GM12878 (cell line): ENCODE data around the gene ZSWIM6. TPM values are rescaled to one million over a fixed set of nuclear protein-coding genes. Genes with fewer than 3 reads are reported as not detected.

Experiments
- ATAC-seq: fragments of 200-7000 bp; cut with Tn5 transposase; 3 replicates; pipeline ENCODE4 v1.9.1; 2020; ENCODE audit warnings: mild to moderate bottlenecking, moderate library complexity
- BruUV-seq: library from RNA; stranded (reverse); fragments of 400-500 nt; replicated peaks from 2 replicates; lab custom pipeline; 2021; lab: Mats Ljungman, UMichigan
- CTCF ChIA-PET: fragments of 300-600 bp; sonication (Branson Sonifier 250); formaldehyde crosslinking; extraction: SDS; loops from one replicate; lab custom pipeline; 2021; ENCODE audit warnings: inconsistent platforms; lab: Yijun Ruan, JAX
- POLR2A ChIA-PET: fragments of 350-600 bp; formaldehyde crosslinking; extraction: SDS; loops from one replicate; lab custom pipeline; 2021; ENCODE audit warnings: inconsistent platforms; lab: Charles Lee
- RAD21 ChIA-PET: fragments of 300-600 bp; sonication (Branson Sonifier 250); formaldehyde crosslinking; loops from one replicate; lab custom pipeline; 2023; ENCODE audit warnings: antibody characterized with exemption; ENCODE audit not compliant: unreplicated experiment; lab: Charles Lee
- SMC1A ChIA-PET: fragments of 300-600 bp; sonication (Branson Sonifier 250); formaldehyde crosslinking; loops from one replicate; lab custom pipeline; 2023; ENCODE audit not compliant: unreplicated experiment, uncharacterized antibody; lab: Charles Lee
- DNase-seq: peaks from one replicate; pipeline ENCODE4 v3.0.0-alpha.2; 2011; ENCODE audit warnings: low read depth, low spot score
- FAIRE-seq: peaks from 3 replicates; lab custom pipeline; 2011; peaks lifted over from hg19 to GRCh38; lab: Jason Lieb, UNC
- H2AFZ ChIP-seq: 2 replicates; pipeline ENCODE4 v1.6.0; 2011; ENCODE audit warnings: low read depth, low read length, control low read depth; ENCODE audit not compliant: control insufficient read depth
- H3K27ac ChIP-seq: 2 replicates; pipeline ENCODE4 v1.5.1; 2011; ENCODE audit warnings: control low read depth; ENCODE audit not compliant: control insufficient read depth, insufficient read depth
- H3K27me3 ChIP-seq, 2 experiments: replicated peaks in 1 of 2; 2 replicates each; pipeline versions ENCODE4 v1.6.0 to v1.6.1; 2011; ENCODE audit warnings: low read length in 1 of 2; ENCODE audit not compliant: control insufficient read depth in 2 of 2, insufficient read depth in 2 of 2
- H3K36me3 ChIP-seq, 2 experiments: 2 replicates each; pipeline ENCODE4 v1.5.1; 2011; ENCODE audit warnings: low read length in 1 of 2; ENCODE audit not compliant: control insufficient read depth in 2 of 2, insufficient read depth in 2 of 2
- H3K4me1 ChIP-seq: 2 replicates; pipeline ENCODE4 v1.6.1; 2011; ENCODE audit warnings: mild to moderate bottlenecking, low read length, moderate library complexity, mixed read lengths; ENCODE audit not compliant: control insufficient read depth, insufficient read depth
- H3K4me2 ChIP-seq: 2 replicates; pipeline ENCODE4 v1.6.0; 2011; ENCODE audit warnings: control low read depth; ENCODE audit not compliant: control insufficient read depth, insufficient read depth
- H3K4me3 ChIP-seq: fragments of 200-600 bp; sonication (generic); 2 replicates; pipeline ENCODE4 v1.5.1; 2016
- H3K79me2 ChIP-seq: 2 replicates; pipeline ENCODE4 v1.6.0; 2011; ENCODE audit warnings: low read length; ENCODE audit not compliant: control insufficient read depth, insufficient read depth
- H3K9ac ChIP-seq: 2 replicates; pipeline ENCODE4 v1.8.0; 2011; ENCODE audit warnings: low read length, control low read depth, mixed read lengths; ENCODE audit not compliant: control insufficient read depth, insufficient read depth
- H3K9me3 ChIP-seq: replicated peaks from 3 replicates; pipeline ENCODE4 v1.5.1; 2011; ENCODE audit warnings: mild to moderate bottlenecking, low read length; ENCODE audit not compliant: control insufficient read depth, insufficient read depth
- H4K20me1 ChIP-seq: 2 replicates; pipeline ENCODE4 v1.6.0; 2011; ENCODE audit not compliant: control insufficient read depth, insufficient read depth
- CBX3 ChIP-seq: fragments of 200-600 bp; sonication (generic); IDR thresholded peaks from 2 replicates; pipeline ENCODE4 v1.6.1; 2016; ENCODE audit warnings: low read depth, borderline replicate concordance
- EGR1 ChIP-seq, 2 experiments: IDR thresholded peaks; 1 replicate in 1 of 2; 2 replicates in 1 of 2; pipeline ENCODE4 v1.6.1; 2011 to 2012; ENCODE audit warnings: low read depth in 2 of 2, low read length in 2 of 2, borderline replicate concordance in 1 of 2, mild to moderate bottlenecking in 1 of 2, moderate library complexity in 1 of 2
- FOXK2 ChIP-seq: fragments of 450-650 bp; IDR thresholded peaks from 2 replicates; pipeline ENCODE4 v1.6.1; 2017; ENCODE audit warnings: mild to moderate bottlenecking, moderate library complexity
- IKZF2 ChIP-seq, 2 experiments: fragments of 450-650 bp; IDR thresholded peaks; 2 replicates each; pipeline ENCODE4 v1.6.1; 2017; ENCODE audit warnings: mild to moderate bottlenecking in 2 of 2, moderate library complexity in 2 of 2
- JUNB ChIP-seq: IDR thresholded peaks from 2 replicates; pipeline ENCODE4 v1.6.1; 2016; ENCODE audit warnings: antibody characterized with exemption, mild to moderate bottlenecking
- PAX5 ChIP-seq: IDR thresholded peaks from 2 replicates; pipeline ENCODE4 v1.6.1; 2011; ENCODE audit warnings: low read depth, low read length, borderline replicate concordance
- REST ChIP-seq: IDR thresholded peaks from 2 replicates; pipeline ENCODE4 v1.6.1; 2012; ENCODE audit warnings: mild to moderate bottlenecking, low read depth, low read length
- TAF1 ChIP-seq: IDR thresholded peaks from 2 replicates; pipeline ENCODE4 v1.6.1; 2011; ENCODE audit warnings: mild to moderate bottlenecking, low read depth, low read length, borderline replicate concordance
- USF1 ChIP-seq: IDR thresholded peaks from 2 replicates; pipeline ENCODE4 v1.6.1; 2011; ENCODE audit warnings: borderline replicate concordance, low read depth, mild to moderate bottlenecking, moderate library complexity, mixed read lengths, low read length; ENCODE audit not compliant: insufficient read depth; ENCODE audit errors: extremely low read length
- in situ Hi-C: fragments of 300-500 bp; cut with MboI; formaldehyde crosslinking; loops from 9 replicates; pipeline ENCODE4 v1.14.3; 2018; ENCODE audit warnings: mixed read lengths
- intact Hi-C: fragments of 100-400 bp; cut with micrococcal nuclease; formaldehyde crosslinking; loops from one replicate; pipeline ENCODE4 v1.14.2; 2022; ENCODE audit not compliant: unreplicated experiment
- polyA plus RNA-seq, 11 experiments: library from polyadenylated mRNA; depleted of rRNA in 4 of 11; unstranded in 6 of 11; stranded (reverse) in 5 of 11; fragments of >200 nt; fragmentation: Nextera tagmentation in 4 of 11; fragmentation: Illumina TruSeq in 1 of 11; extraction: Ambion mirVana in 4 of 11; extraction: Trizol in 1 of 11; gene quantifications; 1 replicate in 1 of 11; 2 replicates in 10 of 11; pipeline versions ENCODE4 v1.2.1 to v1.2.3, GENCODE V29; 2011 to 2016; ENCODE audit warnings: inconsistent platforms in 2 of 11, missing spikeins in 2 of 11, low read depth in 1 of 11
- total RNA-seq, 4 experiments: library from RNA; depleted of rRNA in 3 of 4; stranded (reverse); fragments of >200 nt in 3 of 4; fragmentation: Illumina TruSeq in 1 of 4; extraction: Trizol in 1 of 4; gene quantifications; 2 replicates each; pipeline versions ENCODE4 v1.2.1 to v1.2.3, GENCODE V29; 2013 to 2021

Gene ZSWIM6
- total and polyA plus RNA-seq, 10 of the 15 experiments (the other 5 are each of a cell fraction or from before 2014, with no cell fraction given): 0.53 to 6.2 (median 3.4) TPM

DNA sequence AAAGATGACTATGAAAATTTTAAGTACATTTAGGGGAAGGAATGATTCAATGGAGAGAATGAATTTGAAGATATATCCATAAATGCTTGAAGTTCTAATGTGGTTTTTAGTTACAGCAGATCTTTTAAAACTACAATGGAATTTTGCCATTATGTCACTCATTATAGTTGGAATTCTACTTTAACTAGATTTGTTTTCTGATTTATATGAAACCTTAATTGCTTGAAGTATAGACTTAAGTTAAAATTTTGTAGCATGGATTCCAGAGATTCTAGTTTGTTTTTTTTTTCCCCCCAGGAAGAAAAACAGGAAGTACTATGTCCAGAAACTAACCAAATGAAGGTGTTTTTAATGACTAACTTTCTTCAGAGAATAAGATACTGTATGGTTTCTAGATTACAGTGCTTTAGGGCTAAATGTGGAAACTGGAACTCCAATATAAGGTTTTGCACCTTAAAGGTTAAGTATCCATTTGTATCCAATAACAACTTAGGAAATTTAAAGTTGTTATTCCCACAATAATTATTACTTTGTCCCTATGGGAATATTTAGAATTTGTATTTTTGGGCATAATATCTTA, 70.3 kb downstream of the ZSWIM6 start:
- Histone ChIP-seq H2AFZ (no peak overlapping the region), H3K36me3 (no peaks in the 10 kb centered on the region), H3K27me3 (no peaks in the 10 kb centered on the region), H4K20me1 (no peaks in the 10 kb centered on the region), H3K27ac (no peak overlapping the region), H3K9ac (no peak overlapping the region)
- no TSS peak for BruUV-seq
- in situ Hi-C loops (no loop called here), intact Hi-C loops (loop anchor here (10.0 kb wide), 1 partner anchor 348 kb away; no protein-coding TSS in a partner anchor)
- ATAC-seq (peak; percentile 66), FAIRE-seq (no peak), DNase-seq (no peak)
- RAD21 ChIA-PET: no interaction called here
- TF ChIP-seq TAF1 (no peak), EGR1 (IDR thresholded peaks at IDR 0.05; ENCODE audit: borderline replicate concordance in 1 of 2, low read depth in 2 of 2, low read length in 2 of 2) (no peak), JUNB (0 out of 2 replicates have a peak, but pooled peaks have one; percentile 11), IKZF2 (IDR thresholded peaks at IDR 0.05) (peak in 1 of 2 experiments; percentile 17; a peak in 1 of 4 replicates), PAX5 (no peak), USF1 (no peak), FOXK2 (no peak), REST (no peak), CBX3 (no peak)
- TF ChIP-seq, all 136 proteins: peak for 2
- Histone ChIP-seq H3K4me2 (no peak overlapping the region), H3K79me2 (no peaks in the 10 kb centered on the region), H3K4me1 (no peaks in the 10 kb centered on the region), H3K4me3 (no peak overlapping the region), H3K9me3 (no peaks in the 10 kb centered on the region)
- CTCF ChIA-PET: no interaction called here
- SMC1A ChIA-PET: no interaction called here
- POLR2A ChIA-PET: interaction anchor here (0.6 kb wide), 1 partner anchor 14 kb away, joined by 3 read pairs; no protein-coding TSS in a partner anchor
